ENCODE measurements around the gene HTRA1.

The HTRA1 gene

DNA sequence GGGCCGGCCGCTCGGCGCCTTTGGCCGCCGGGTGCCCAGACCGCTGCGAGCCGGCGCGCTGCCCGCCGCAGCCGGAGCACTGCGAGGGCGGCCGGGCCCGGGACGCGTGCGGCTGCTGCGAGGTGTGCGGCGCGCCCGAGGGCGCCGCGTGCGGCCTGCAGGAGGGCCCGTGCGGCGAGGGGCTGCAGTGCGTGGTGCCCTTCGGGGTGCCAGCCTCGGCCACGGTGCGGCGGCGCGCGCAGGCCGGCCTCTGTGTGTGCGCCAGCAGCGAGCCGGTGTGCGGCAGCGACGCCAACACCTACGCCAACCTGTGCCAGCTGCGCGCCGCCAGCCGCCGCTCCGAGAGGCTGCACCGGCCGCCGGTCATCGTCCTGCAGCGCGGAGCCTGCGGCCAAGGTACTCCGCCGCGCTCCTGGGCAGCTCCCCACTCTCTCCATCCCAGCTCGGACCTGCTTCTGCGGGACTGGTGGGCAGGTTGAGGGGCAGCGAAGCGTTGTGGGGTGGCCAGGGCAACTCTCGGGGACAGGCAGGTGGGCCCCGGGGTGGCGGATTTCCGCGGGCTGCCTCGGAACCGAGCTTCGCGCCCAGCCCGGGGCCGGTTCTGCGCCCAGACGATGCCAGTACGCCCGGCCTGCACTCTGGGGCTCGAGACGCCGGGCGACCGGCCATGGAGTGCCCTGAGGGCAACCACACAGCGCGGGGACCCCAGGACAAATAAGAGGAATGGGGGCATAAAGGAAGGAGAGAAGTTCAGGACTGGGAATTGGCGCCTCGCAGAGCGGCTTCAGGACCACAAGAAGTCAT lies 578 bp downstream of the HTRA1 start:
- no peak overlapping the region for H3K27ac ChIP-seq
- TF ChIP-seq, protein P1, sequence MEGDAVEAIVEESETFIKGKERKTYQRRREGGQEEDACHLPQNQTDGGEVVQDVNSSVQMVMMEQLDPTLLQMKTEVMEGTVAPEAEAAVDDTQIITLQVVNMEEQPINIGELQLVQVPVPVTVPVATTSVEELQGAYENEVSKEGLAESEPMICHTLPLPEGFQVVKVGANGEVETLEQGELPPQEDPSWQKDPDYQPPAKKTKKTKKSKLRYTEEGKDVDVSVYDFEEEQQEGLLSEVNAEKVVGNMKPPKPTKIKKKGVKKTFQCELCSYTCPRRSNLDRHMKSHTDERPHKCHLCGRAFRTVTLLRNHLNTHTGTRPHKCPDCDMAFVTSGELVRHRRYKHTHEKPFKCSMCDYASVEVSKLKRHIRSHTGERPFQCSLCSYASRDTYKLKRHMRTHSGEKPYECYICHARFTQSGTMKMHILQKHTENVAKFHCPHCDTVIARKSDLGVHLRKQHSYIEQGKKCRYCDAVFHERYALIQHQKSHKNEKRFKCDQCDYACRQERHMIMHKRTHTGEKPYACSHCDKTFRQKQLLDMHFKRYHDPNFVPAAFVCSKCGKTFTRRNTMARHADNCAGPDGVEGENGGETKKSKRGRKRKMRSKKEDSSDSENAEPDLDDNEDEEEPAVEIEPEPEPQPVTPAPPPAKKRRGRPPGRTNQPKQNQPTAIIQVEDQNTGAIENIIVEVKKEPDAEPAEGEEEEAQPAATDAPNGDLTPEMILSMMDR (conservative IDR thresholded peaks at IDR 0.05), result no peak
- peak; percentile 49; the same call in 1 of the 2 replicates for TF ChIP-seq ZFX (IDR thresholded peaks at IDR 0.05)

DNA sequence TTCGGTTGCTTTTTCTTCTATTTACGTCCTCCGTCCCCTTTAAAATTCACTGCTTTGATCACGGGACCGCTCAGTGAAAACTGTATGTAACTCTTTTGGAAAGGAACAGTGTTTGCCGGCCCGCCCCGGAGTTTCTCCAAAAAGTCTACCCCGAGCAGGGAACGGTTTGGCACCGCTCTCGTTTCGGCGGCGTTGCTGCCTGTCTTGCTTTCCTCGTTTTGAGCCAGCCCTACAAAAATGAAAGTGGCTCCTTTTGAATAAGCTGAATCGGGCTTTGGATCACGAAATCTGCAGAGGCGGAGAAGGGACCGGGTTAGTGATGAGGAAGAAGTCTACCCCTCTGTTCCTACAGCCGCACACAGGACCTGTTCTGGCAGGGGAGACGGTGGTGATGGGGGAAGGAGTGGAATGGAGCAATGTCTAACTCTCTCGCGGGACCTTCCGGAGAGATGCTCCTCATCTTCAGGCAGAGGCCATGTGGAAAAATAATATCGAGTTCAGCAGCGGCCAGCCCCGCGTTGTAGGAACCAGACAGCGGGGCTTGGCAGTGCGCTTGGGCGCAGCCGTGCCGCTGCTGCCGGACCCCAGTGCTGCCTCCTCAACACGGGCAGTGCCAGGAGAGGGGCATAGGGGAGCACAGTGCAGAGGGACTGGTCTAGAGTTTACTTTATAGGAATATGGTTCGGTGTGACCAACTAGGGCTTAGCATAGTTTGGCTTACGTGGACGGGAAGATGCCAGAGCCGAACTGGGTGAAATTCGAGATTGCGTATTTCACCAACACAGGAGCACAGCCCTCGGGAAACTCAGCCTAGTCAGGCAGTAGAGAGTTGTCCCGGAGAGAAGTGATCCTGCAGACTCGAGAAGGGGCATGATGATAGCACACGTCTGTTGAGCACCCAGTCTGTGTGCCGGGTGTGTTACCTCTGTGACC lies 1.4 kb downstream of the HTRA1 start:
- TF ChIP-seq, protein P1 (conservative IDR thresholded peaks at IDR 0.05), result no peak
- TF ChIP-seq ZFX (IDR thresholded peaks at IDR 0.05), result no peak
- H3K27ac ChIP-seq, result no peak overlapping the region

DNA sequence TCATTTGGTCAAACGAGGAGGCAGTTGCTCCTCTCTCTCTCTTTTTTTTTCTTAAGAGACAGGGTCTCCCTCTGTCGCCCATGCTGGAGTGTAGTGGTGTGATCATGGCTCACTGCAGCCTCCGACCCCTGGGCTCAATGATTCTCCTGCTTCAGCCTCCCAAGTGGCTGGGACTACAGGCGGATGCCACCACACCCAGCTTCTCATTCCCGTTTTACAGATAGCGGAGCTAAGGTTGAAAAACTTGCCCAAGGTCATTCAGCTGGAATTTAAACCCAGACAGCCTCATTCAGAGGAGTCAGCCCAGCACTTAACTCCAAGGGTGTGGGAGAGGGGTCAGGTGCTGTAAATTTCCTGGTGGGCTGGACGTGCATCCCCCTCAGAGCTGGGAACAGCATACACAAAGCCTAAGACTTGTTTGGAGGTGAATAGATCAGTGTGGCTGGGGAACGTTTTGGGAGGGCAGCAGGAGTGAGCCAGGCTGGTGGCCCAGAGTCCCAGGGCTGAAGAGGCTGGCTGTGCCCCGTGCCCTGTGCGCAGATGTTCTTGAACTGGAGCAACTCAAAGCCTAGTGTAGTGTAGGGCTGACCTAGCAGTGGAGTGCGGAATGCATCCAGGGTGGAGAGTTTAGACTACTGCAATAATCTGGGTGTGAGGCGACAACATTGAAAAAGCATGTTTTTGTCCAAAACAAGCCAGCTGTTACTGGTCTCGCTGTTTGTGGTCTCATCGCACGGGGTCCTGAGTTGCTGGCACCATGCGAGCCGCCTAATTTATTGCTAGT lies 2.3 kb downstream of the HTRA1 start:
- H3K27ac ChIP-seq, result no peak overlapping the region
- TF ChIP-seq, protein P1 (conservative IDR thresholded peaks at IDR 0.05), result no peak
- no peak for TF ChIP-seq ZFX (IDR thresholded peaks at IDR 0.05)

DNA sequence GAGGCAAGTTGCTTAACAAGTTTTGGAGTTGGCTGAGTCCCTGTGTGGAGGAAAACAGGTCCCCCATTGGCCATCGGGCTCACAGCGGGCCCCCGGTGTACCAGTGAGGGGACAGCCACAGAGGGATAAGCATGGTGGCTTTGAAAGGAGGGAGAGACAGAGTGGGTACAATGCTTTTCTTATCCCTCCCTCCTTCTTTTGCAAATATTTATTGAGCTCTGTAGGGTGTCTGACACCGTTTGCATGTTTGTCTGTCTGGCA lies 2.8 kb downstream of the HTRA1 start:
- H3K27ac ChIP-seq, result no peak overlapping the region
- TF ChIP-seq, protein P1 (conservative IDR thresholded peaks at IDR 0.05), result no peak
- TF ChIP-seq ZFX (IDR thresholded peaks at IDR 0.05), result no peak

DNA sequence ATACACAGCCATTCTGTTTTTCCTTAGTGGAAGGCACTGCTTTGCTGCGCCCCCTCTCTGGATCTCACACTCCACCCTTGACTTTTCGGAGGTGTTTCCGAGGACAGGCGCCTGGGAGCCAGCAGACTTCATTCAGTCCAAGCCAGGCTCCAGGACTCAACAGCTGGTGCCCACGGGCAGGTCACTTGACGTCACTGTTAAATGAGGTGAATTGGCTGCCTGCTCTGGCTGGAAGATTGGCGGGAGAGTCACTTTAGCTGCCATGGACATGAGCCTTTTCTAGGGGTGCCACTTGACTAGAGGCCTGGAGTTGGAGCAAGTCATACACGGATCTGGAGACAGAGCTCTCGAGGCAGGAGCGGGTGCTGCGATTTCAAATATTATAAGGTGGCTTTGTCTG lies 3.2 kb downstream of the HTRA1 start:
- TF ChIP-seq, protein P1 (conservative IDR thresholded peaks at IDR 0.05), result no peak
- no peak for TF ChIP-seq ZFX (IDR thresholded peaks at IDR 0.05)
- no peak overlapping the region for H3K27ac ChIP-seq

DNA sequence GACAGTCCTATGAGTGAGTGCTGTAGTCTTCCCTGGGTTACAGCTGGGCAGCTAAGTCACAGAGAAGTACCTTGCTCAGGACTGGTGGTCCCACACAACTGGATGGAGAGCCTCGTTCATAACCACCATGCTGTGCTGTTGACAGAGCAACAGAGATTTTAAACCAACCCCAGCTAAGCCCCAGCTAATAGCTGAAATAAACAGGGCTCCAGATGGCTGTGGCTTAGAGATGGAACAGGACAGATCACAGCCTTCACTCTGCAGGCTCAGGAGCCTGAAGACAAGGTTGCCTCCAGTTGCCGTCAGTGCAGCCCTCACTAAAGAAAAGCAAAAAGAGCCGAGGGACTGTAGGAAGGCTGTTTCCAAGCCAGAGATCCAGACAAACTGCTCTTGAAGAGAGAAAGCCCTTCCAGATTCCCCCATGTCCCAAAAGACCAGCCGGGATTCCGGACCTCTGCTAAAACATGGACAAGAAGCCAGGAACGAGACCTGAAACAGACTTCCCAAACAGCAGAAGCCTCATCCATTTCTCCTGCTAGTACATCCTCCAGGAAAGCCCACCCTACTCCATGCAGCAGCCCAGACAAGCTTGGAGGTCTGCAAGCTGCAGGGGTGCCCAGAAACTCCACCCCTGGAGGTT lies 4.2 kb downstream of the HTRA1 start:
- TF ChIP-seq, protein P1 (conservative IDR thresholded peaks at IDR 0.05), result no peak
- TF ChIP-seq ZFX (IDR thresholded peaks at IDR 0.05), result no peak
- H3K27ac ChIP-seq, result no peak overlapping the region

Data from C4-2B (cell line).